GM11168 (cell line): ENCODE measurements around the gene ITGAL.
"Not testable (repeated sequence)": the region's sequence is repeated elsewhere in the genome, so short reads cannot be mapped to it uniquely, and the experiment has no call there.

Experiments
- in situ Hi-C: fragments of 300-500 bp; cut with MboI; formaldehyde crosslinking; loops from one replicate; pipeline ENCODE4 v1.12.0; 2022; ENCODE audit warnings: low sequenced_read_pairs; ENCODE audit not compliant: unreplicated experiment

ITGAL gene

DNA sequence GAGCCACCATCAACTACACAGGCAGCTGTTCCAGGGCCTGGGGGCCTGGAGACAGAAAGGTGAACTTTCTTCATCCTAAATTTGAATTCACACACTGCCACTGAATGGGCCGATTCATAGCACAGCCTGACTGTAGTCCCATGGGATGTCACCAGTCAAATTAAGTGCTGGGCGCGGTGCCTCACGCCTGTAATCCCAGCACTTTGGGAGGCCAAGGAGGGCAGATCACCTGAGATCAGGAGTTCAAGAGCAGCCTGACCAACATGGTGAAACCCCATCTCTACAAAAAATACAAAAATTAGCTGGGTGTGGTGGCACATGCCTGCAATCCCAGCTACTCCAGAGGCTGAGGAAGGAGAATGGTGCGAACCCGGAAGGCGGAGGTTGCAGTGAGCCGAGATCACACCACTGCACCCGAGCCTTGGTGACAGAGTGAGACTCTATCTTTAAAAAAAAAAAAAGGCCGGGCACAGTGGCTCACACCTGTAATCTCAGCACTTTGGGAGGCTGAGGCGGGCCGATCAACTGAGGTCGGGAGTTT, 67.5 kb downstream of the ITGAL start:
- in situ Hi-C loops, result not testable (repeated sequence)

DNA sequence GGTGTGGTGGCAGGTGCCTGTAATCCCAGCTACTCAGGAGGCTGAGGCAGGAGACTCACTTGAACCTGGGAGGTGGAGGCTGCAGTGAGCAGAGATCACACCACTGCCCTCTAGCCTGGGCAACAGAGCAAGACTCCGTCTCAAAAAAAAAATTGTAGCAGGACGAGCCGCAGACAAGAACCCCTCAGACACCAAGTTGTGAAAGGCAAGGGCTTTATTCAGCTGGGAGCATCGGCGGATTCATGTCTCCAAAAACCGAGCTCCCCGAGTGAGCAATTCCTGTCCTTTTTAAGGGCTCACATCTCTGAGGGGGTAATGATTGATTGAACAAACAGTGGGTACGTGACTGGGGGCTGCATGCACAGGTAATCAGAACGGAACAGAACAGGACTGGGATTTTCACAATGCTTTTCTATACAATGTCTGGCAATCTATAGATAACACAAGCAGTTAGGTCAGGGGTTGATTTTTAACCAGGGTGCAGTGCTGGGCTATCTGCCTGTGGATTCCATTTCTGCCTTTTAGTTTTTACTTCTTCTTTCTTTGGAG, 68.4 kb downstream of the ITGAL start:
- in situ Hi-C loops, result not testable (repeated sequence)

DNA sequence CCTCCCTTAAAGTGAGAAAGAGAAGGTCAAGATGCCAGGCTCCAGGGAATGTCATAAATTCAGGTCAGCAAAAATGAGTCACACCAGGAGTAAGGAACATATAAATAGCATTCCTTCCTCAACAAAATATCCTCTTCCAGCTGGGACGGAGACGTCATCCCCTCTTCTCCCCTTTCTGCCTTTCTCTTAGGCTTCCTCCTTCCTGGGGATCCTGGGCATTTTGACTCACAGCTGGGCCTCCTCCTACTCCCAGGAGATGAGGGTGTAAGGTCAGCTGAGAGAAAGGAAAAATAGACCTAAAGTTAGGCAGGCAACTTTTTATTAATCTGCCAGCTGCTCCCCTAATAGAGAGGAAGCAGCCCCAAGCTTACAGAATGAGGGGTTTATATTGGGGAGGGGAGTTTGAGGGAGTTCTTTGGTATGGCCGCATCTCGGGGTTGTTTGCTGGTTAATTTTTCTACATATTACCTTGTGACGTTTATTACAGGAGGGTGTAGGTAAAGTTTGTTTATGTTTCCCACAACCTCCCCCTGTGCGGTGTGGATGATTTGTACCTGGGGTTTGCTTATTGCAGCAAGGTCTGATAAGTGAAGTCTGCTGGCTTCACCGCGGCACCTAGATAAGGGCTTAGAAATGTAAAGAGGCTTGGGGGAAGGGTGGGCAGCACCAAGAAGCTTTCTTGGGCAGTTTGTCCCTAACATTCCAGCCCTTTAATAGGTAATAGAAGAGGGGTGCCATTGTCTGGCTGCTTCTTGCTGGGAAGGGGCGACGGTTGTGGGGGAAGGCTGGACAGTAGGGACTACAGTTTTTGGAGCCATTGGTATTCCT, 69.2 kb downstream of the ITGAL start:
- in situ Hi-C loops, result no loop called here

DNA sequence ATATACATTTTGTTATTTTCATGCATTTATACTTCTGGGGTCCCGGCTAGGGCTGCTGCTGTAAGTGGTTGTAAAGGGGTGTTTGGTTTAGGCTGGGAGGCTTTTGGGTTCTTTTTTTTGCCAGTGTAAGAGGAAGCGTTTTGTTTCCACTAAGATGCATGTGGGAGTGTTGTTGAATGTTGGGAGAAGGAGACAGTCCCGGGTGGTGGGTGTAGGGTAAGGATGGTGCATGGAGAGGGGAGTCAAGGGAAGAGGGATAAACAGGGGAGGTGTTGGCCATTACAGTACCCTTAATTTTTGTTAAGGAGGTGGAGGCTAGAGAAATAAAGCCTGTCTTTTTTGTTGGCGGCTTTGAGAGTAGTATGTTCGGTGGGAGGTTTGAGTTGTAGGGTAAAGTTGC, 70.5 kb downstream of the ITGAL start:
- in situ Hi-C loops, result no loop called here

DNA sequence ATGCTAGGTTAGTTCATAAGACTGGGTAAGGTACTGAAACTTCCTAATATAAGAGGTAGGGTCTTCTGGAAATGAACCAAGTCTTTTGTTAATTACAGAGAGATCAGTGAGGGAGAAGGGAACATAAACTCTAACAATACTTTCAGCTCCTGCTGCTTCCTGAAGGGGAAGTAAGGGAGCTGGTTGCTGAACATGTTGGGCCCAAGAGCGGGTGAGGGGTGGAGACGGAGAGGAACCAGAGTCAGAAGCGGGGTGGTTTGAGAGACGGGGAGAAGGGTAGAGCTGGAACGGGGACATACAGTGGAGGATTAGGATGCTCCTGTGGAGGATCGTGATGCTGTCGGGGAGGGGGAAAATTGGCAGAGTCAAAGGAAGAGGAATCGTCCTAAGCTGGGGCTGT, 73.6 kb downstream of the ITGAL start:
- in situ Hi-C loops, result no loop called here

DNA sequence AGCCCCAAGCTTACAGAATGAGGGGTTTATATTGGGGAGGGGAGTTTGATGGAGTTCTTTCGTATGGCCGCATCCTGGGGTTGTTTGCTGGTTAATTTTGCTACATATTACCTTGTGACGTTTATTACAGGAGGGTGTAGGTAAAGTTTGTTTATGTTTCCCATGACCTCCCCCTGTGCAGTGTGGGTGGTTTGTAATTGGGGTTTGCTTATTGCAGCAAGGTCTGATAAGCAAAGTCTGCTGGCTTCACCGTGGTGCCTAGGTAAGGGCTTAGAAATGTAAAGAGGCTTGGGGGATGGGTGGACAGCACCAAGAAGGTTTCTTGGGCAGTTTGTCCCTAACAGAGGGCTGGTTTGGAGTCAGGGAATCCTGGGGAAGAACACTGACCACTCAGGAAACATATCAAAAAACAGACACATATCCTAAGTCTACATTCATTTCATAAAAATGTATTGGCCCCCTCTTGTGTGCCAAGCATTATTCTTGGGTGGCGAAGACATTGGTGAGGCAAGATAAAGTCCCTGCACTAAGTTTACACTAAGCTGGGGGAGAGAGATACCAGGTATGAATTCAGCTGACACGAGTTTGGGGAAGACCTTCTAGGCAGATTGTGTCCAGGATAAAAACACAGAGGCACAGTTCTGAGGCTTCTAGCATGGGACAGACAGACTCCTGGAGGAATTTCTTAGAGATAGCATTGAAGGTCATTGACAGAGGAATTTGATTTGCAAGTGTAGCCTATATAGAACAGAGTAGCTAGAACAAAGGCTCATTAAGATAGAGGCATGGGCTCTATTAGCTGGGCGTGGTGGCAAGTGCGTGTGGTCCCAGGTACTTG, 76.1 kb downstream of the ITGAL start:
- in situ Hi-C loops, result no loop called here

DNA sequence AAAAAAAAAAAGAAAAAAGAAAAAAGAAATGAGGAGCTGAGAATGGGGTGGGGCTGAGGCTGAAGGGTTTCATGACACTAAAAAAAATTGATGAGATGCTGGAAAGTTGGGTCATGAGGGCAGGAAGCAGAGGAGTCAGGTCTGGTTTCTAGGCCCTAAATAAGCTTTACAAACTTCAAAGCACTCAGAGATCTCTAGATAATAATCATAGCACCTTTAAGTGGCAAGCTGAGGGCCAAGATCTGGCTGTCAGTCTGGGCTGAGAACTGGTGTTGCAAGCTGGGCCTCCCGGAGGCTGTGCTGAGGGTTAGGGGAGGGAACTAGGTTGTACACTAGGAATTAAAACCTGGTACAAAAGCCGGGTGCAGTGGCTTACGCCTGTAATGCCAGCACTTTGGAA, 79.2 kb downstream of the ITGAL start:
- in situ Hi-C loops, result no loop called here

DNA sequence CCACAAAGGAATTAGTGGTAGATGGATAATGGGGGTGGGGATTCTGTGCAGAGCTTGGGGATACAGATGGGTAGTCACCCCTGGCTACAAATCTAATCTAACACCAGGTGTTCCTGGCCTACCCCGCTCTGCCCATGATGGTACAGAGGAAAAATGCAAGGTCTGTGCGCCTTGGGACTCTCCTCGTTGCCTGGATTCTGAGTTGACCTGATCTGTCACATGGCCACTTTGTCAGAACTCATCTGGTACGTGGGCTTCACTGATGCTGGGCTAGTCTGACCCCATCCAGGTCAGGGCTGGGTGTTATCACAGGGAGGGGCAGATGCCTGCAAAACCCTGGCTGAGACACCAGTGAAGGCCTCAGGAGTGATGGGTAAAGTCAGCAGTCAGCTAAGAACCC, 80.4 kb downstream of the ITGAL start:
- in situ Hi-C loops, result no loop called here

DNA sequence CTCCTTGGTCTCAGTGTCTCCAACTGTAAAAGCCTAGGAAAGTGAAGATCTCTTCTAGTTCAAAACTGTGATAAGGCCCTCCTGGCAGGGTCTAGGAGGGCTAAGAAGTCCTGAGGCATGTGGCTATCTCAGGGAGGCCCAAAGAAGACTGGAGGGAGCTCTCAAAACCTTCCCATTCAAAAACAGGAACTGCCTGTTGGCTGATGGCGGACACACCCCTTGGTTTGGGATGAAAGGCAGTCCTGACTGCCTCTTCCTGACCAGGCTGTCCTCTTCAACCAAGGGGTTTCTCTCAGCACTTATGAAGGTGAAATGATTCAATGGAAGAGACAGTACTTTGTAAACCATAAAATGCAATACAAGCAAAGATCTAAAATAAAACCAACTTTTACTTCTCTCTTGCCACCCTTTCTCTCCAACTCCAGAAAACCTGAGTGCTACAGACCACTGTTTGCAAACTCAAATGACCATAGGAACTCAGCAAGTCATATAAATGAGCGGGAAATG, 80.9 kb downstream of the ITGAL start:
- in situ Hi-C loops, result no loop called here

DNA sequence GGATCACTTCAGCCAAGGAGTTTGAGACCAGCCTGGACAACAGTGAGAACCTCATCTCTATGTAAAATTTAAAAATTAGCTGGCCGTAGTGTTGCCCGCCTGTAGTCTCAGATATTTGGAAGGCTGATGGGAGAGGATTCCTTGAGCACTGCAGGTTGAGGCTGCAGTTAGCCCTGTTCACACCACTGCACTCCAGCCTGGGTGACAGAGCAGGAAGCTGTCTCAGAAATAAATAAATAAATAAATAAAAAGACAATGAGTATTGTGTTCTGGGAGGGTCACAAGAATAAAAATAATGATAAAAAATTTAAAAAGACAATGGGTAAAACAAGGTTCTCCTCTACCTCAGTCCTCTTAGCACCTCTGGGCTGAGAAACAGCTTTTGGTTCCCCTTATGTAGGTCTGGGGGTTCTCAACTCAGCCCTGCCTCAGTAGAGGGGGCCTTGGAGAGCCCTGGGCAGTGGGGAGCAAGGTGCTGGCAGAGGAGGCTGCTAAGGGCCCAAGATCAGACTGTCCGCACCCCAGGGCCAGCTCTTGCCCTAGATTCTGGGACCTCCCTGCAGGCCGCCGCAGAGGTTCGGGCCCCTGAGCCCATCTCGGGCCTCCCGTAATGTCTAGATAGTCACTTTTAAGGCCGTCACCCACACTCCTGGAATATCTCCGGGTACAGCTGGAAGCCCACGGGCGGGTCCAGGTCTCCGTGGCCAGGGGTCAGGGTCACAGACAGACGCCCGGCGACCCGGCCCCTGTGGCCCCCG, 82.2 kb downstream of the ITGAL start:
- in situ Hi-C loops, result no loop called here

DNA sequence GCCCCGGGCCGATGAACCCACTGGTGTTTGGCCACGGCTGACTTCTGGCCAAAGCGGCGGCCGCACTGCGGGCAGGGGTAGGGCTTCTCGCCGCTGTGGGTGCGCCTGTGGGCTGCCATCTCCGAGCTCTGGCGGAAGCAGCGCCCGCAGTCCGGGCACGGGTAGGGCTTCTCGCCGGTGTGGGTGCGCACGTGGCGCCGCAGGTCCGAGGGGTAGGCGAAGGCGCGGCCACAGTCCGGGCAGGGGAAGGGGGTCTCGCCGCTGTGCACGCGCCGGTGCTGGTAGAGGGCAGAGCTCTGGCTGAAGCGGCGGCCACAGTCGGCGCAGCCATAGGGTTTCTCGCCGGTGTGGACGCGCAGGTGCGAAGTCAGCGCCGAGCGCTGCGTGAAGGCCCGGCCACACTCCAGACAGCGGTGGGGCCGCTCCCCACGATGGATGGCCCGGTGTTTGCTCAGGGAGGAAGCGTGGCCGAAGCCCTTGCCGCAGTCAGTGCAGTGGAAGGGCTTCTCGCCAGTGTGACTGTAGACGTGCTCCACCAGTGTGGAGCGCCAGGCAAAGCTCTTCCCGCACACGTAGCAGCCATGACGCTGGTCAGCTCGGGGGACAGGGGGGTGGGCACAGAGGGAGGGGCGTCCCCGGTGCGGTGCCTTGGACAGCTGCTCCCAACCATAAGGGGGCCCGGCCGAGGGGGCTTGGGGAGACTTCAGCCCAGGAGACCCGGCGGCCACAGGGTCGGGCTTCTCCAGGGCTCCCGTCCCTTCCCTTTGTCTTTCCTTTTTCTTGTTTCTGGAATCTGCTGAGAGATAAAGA, 83.0 kb downstream of the ITGAL start:
- in situ Hi-C loops, result no loop called here

DNA sequence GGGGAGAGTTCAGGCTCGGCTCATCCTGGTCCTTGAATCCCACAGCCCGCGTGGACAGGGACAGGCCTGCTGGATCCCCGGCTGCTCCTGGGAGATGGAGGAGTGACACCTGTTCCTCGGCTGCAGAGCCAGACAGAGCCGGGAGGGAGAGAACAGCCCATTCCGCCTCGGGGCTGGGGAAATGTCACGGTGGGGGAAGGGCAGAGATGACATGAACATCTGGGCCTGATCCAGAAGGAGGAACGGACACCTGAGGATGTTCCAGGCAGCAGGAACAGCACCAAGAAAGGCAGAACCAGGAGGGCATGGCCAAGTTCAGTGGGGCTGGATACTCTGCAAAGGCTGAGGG, 83.6 kb downstream of the ITGAL start:
- in situ Hi-C loops, result no loop called here

DNA sequence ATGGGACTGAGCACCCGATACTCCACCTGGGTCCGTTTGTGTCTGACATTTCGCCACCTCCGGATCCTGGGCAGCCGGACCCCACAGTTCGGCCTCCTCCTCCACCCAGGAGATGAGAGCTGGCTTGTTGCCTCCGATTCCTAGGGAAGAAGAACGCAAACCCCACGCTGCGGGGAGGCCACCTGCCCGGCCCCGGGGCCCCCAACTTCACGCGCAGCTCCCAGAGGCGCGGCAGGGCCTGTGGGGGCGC, 85.1 kb downstream of the ITGAL start:
- in situ Hi-C loops, result no loop called here

DNA sequence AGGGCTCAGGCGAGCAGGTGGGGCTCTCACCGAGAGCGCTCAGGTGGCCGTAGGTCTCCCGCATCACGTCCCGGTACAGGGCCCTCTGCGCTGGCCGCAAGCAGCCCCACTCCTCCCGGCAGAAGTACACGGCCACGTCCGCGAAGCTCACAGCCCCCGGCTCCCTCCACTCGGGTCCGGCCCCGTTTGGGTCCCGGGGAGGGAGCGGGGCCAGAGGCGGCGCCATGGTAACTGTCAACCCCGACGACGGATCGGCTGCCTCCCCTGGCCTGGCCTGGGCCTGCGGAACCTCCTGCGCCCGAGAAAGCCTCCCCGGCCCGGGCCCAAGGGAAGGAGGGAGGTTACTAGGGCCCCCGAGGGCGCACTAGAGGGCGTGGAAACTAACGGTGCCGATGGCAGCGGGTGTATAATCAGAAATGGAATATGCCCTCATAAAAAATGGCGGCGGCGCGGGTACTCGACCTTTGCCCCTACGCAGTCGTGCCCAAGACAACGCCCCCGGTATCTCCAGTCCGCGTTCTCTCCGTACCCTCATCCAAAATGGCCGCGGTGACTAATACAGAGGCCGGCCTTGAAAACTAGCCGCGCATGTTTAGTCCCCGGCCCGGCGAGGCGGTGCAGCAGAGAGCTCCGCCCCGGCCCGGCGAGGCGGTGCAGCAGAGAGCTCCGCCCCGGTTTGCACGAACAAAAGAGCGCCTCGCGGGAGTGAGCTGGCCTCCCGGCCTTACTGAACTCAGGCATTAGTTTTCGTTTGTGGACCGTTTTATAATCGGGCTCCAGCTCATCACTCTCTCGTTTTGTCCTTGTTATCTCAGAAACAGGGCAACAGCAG, 85.6 kb downstream of the ITGAL start, which contains the start of gene ZNF764:
TSS of gene ZNF764 (minus strand) at position 418 of the 832 bp plus-strand sequence. CDS start at position 226, 192 bp downstream.
- in situ Hi-C loops, result no loop called here

DNA sequence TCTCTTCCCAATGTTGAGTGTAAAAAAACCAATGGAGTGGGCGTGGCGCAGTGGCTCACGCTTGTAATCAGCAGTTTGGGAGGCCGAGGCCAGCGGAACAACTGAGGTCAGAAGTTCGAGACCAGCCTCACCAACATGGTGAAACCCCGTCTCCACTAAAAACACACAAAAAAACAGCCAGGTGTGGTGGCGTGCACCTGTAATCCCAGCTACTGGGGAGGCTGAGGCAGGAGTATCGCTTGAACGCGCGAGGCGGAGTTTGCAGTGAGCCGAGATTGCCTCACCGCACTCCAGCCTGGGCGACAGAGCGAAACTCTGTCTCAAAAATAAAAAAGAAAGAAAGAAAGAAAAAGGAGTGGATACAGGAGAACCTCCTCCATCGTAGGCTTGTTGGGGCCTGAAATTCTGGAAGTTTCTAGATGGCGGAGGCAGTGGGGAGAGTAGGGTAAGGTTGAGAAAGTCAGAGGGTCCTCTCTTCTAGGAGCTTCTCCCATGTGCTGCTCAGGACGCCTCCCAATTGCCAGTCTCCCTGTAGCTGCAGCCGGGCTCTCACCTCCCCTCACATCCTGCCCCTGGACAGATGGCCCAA, 86.3 kb downstream of the ITGAL start:
- in situ Hi-C loops, result no loop called here

DNA sequence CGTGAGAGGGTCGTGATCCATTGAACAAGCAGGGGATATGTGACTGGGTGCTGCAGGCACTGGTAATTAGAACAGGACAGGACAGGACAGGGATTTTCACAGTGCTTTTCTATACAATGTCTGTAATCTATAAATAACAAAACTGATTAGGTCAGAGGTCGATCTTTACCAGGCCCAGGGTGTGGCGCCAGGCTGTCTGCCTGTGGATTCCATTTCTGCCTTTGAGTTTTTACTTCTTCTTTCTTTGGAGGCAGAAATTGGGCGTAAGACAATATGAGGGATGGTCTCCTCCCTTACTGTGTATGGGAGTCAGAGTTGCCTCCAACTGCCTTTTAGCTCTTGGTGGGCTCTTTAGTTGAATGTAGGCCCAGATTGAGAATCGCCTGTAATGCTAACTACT, 87.1 kb downstream of the ITGAL start:
- in situ Hi-C loops, result no loop called here

DNA sequence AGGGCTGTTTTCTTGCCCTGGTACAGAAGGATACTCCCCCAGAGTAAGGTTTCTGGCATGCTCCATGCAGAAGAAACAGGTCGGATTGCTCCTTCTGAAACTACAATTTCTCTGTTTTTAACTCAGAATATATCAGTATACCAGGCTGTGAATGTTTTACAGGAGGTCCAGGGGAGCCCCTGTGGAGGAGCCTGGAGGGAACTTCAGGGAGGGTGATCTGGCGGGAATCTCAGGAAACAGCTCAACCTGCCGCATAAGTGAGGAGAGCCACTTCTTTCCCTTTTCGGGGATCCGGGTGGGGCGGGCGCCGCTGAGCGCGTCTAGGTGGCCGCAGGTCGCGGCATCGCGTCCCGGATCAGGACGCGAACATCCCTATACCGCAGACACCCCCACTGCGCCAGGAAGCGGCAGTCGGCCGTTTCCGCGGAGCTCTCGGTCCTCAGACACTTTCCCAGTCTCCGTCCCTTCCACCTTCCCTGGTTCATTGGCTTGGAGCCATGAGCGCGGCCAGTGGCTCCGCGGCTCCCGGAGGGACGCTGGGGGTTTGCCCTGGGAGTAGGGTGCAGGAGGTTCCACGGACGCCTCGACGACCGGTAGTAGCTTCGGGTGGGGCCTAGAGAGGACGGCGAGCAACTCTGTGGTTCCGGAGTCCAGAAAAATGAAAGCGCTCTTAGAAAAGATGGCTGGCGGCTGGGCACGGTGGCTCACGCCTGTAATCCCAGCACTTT, 88.7 kb downstream of the ITGAL start:
- in situ Hi-C loops, result no loop called here

DNA sequence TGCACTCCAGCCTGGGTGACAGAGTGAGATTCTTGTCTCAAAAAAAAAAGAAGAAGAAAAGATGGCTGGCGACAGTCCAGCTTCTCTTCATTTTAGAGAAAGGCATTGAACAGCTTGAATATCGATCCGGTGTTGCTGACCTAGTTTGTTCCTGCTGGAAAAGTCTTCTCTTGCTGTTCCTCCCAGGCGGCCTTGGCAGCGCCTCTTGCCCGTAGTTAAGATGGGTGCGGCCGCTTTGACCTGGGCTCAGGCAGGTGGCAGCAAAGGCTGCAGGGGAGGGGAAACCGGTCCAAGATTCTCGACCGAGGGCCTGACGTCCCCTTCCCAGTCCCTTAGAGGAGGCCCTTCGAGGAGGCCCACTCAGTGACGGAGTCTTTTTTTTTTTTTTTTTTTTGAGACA, 89.5 kb downstream of the ITGAL start:
- in situ Hi-C loops, result no loop called here
